NCI-H345 (cell line): Measurements from ENCODE around the gene HAL.

Experiments used
- DNase-seq: peaks from one replicate; lab custom pipeline; 2025; lab: John Stamatoyannopoulos, UW

The HAL gene

GRCh38 chr12:95942101-95942523, 54.0 kb downstream of the HAL start:
- DNase-seq: no peak

GRCh38 chr12:95940514-95940913, 55.6 kb downstream of the HAL start:
- DNase-seq: no peak
